GM12874 (cell line): ENCODE data around the gene C1orf35.

Source experiments
- TF ChIP-seq, protein P1 (sequence below): IDR thresholded peaks from 2 replicates; pipeline ENCODE4 v1.5.1; 2011; ENCODE audit warnings: low read depth, mild to moderate bottlenecking, control low read depth, low read length, moderate library complexity; ENCODE audit not compliant: insufficient read depth

The C1orf35 gene

DNA sequence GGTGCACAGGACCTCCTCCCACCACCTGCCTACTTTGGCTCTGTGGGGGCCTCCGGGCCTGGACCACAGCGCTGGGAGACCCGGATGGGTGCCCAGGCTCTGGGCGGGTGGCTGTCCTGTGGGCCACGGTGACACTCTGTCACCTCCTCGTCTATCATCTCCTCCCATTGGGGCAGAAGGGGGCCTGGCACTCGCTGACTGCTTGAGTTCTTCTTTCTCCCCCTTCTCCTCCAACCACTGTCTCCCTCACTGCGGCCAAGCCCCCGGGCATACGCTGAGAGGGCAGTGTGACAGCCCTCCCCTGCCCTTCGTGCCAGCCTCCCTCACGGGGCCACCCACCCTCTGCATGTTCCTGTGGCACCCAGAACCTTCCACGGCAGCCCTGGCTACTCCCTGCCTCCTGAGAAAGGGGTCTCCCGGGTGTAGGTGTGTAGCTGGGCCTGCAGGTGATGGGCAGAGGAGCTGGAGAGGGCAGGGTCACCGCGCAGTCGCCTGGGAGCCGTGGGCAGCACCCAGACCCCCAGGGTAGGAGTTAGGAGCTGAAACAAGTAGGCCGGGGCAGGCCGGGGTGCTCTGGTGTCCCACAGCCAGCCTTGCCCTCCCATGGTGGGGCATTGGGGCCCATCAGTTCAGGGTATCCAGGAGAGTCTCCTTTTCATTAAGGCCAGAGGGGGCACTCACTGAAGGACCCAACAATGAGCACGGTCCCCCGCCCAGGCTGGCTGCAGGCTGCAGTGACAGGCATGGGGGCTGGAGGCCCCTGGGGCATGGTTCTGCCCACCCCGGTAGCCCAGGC lies 29.9 kb downstream of the C1orf35 start:
- TF ChIP-seq, protein P1, sequence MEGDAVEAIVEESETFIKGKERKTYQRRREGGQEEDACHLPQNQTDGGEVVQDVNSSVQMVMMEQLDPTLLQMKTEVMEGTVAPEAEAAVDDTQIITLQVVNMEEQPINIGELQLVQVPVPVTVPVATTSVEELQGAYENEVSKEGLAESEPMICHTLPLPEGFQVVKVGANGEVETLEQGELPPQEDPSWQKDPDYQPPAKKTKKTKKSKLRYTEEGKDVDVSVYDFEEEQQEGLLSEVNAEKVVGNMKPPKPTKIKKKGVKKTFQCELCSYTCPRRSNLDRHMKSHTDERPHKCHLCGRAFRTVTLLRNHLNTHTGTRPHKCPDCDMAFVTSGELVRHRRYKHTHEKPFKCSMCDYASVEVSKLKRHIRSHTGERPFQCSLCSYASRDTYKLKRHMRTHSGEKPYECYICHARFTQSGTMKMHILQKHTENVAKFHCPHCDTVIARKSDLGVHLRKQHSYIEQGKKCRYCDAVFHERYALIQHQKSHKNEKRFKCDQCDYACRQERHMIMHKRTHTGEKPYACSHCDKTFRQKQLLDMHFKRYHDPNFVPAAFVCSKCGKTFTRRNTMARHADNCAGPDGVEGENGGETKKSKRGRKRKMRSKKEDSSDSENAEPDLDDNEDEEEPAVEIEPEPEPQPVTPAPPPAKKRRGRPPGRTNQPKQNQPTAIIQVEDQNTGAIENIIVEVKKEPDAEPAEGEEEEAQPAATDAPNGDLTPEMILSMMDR, result no peak

DNA sequence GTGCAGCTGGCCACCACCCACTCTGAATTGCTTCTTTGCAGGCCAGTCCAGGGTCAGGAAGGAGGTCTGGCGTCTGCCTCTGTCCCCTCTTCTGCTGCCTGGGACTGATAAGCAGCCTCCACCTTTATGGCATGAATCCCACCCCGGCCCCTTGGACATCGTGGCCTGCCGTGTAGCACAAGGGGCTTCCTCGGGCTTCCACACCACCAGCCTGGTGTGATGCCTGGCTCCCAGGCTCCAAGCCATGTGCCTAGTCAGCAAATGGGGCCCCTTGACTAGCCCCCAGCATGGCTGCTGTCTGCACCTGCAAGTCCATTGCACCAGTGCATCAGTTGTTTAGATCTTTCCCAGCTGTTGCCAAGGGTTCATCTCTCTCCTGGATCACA lies 30.5 kb downstream of the C1orf35 start:
- TF ChIP-seq, protein P1, result no peak

DNA sequence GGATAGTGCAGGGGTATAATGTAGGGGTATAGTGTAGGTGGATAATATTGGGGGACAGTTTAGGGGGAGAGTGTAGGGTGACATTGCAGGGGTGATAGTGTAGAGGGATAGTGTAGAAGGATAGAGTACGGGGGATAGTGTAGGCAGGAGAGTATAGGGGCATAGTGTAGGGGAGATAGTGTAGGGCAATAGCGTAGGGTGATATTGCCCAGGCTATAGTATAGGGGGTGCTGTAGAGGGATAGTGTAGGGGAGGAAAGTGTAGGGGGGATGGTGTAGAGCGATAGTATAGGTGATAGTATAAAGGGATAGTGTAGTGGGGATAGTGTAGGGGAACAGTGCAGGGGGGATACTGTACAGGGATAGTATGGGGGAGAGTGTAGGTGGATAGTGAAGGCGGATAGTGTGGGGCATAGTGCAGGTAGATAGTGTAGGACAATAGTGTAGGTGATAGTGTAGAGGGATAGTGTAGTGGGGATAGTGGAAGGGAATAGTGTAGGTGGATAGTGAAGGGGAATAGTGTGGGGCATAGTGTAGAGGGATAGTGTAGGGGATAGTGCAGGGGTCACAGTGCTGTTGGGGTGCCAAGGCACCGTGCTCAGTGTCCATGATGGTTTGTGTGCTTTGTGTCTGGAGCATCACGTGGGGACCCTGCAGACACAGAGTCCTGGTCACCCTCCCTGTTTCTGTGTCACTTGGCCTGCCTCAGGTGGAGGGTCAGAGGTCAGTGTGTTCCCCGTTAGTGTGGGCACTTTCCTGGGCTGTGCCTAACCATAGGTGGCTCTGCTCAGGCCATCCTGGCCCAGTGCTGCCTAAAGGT lies 31.1 kb downstream of the C1orf35 start:
- TF ChIP-seq, protein P1, result no peak

DNA sequence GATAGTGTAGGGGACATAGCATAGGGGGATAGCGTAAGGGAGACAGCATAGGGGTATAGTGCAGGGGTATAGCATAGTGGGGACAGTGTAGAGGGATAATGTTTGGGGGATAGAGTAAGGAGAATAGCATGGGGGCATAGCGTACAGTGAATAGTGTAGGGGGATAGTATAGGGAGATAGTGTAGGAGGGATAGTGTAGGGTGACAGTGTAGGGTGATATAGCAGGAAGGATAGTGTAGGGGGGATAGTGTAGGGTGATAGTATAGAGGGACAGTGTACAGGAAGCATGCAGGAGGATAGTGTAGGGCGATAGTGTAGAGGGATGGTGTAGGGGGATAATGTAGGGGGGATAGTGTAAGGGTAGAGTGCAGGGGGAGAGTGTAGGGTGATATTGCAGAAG lies 32.3 kb downstream of the C1orf35 start:
- TF ChIP-seq, protein P1, result no peak

DNA sequence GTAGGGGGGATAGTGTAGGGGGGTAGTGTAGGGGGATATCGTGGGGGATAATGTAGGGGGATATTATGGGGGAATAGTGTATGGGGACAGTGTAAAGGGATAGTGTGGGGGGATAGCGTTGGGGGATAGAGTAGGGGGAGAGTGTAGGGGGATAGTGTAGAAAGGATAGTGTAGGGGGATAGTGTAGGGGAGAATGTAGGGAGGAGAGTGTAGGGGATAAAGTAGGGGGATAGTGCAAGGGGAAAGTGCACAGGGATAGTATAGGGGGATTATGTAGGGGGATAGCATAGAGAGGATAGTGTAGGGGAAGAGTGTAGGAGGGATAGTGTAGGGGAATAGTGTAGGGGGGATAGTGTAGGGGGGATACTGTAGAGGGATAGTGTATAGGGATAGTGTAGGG lies 33.0 kb downstream of the C1orf35 start:
- TF ChIP-seq, protein P1, result no peak

DNA sequence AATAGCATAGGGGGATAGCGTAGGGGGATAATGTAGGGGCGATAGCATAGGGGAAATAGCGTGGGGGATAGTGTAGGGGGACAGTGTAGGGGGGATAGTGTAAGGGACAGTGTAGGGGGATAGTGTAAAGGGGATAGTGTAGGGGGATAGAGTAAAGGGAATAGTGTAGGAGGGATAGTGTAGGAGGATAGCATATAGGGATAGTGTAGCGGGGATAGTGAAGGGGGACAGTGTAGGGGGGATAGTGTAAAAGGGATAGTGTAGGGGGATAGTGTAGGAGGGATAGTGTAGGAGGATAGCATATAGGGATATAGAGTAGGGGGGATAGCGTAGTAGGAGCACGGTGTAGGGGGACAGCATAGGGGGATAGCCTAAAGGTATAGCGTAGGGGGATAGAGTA lies 34.8 kb downstream of the C1orf35 start:
- TF ChIP-seq, protein P1, result no peak

DNA sequence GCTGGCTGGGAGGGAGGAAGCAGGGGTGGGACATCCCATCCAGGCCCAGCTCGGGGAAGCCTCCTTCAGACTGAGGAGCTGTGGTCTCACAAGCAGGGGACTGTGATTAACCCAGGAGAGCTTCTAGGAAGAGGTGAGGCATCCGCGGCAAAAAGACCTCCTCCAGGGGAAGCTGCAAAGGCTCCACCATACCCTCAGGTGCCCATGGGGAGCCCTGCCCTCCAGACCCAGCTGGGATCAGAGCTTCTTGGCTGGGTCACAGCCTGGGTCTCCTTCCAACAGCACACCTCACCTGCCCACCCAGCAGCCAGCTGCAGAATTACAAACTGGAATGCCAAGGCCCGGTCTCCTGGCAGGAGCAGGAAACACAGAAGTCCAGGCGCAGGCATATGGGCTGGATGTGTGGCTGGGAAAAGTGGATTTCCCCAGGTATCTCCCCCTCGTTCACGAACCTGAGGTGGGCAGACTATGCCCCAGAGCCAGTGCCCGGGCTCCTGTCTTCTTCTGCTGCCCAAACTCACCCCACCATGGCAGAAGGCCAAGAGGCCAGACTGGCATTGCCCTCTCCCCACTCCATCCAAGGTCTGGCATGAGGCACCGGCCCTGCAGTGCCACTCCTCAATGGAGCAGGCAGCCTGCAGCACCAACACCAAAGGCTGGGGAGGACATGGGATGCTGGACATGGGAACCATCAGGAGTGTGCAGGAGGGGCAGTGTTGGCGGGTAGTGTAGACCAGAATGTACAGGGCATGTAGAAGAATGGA lies 36.1 kb downstream of the C1orf35 start:
- TF ChIP-seq, protein P1, result no peak
